Endothelial cell of umbilical vein (primary cell): Measurements from ENCODE around the gene PELI2.

Experiments
- POLR2A ChIP-seq: IDR thresholded peaks from 2 replicates; pipeline ENCODE4 v1.6.1; 2012; ENCODE audit warnings: low read depth, mild to moderate bottlenecking, control low read depth, low read length
- TF ChIP-seq, protein P1 (sequence below), 2 donors: IDR thresholded peaks; 1 replicate in 1 of 2; 2 replicates in 1 of 2; pipeline ENCODE4 v1.5.1; 2011; ENCODE audit warnings: low read length in 2 of 2, mild to moderate bottlenecking in 2 of 2, moderate library complexity in 2 of 2, control low read depth in 1 of 2, inconsistent platforms in 1 of 2, low read depth in 1 of 2; ENCODE audit not compliant: insufficient read depth in 1 of 2; ENCODE audit errors: extremely low read depth in 1 of 2

DNA sequence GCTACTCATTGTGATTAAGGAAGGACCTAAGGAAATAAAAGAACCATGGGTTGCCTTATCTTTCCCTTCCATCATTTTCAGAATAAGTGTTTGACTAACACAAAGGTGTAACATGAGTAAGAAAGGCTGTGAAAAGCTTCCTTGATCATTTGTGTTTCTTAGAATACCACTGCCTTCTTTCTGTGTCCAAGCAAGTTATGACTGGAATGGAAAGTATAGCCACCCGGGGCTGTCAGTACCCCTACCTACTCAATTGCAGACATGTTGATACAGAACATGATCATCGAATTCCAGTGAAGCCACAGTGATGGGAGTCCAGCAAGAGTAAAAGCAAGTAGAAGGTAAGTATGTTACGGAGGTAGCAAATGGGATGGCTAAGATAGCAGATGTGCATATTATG lies 209.8 kb downstream of the PELI2 start:
- TF ChIP-seq, protein P1, sequence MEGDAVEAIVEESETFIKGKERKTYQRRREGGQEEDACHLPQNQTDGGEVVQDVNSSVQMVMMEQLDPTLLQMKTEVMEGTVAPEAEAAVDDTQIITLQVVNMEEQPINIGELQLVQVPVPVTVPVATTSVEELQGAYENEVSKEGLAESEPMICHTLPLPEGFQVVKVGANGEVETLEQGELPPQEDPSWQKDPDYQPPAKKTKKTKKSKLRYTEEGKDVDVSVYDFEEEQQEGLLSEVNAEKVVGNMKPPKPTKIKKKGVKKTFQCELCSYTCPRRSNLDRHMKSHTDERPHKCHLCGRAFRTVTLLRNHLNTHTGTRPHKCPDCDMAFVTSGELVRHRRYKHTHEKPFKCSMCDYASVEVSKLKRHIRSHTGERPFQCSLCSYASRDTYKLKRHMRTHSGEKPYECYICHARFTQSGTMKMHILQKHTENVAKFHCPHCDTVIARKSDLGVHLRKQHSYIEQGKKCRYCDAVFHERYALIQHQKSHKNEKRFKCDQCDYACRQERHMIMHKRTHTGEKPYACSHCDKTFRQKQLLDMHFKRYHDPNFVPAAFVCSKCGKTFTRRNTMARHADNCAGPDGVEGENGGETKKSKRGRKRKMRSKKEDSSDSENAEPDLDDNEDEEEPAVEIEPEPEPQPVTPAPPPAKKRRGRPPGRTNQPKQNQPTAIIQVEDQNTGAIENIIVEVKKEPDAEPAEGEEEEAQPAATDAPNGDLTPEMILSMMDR (IDR thresholded peaks at IDR 0.05; ENCODE audit: extremely low read depth in 1 of 2, insufficient read depth in 1 of 2, low read depth in 1 of 2, low read length in 2 of 2), result no peak
- no peak for TF ChIP-seq POLR2A
